Sigmoid colon (tissue), 7 donors: ENCODE results near the gene PRKG1. TPM values are rescaled to one million over a fixed set of nuclear protein-coding genes. Genes with fewer than 3 reads are reported as not detected.

Experiments used
- DNase-seq: peaks from one replicate; pipeline ENCODE4 v3.0.0-alpha.2; 2019
- H3K27ac ChIP-seq, 4 donors: fragments of 200-600 bp; sonication (generic); one replicate each; pipeline ENCODE4 v1.5.1; 2016 to 2019; ENCODE audit warnings: mild to moderate bottlenecking in 1 of 4
- H3K27me3 ChIP-seq, 3 donors: fragments of 200-600 bp; sonication (generic); one replicate each; pipeline ENCODE4 v1.5.1; 2019; ENCODE audit warnings: mild to moderate bottlenecking in 1 of 3
- H3K36me3 ChIP-seq, 4 donors: fragments of 200-600 bp; sonication (generic); one replicate each; pipeline ENCODE4 v1.5.1; 2016 to 2019
- H3K4me1 ChIP-seq, 4 donors: fragments of 200-600 bp; sonication (generic); one replicate each; pipeline ENCODE4 v1.5.1; 2017 to 2019
- H3K4me3 ChIP-seq, 4 donors: fragments of 200-600 bp; sonication (generic); one replicate each; pipeline ENCODE4 v1.5.1; 2017 to 2019; ENCODE audit warnings: mild to moderate bottlenecking in 2 of 4, moderate library complexity in 1 of 4
- H3K9me3 ChIP-seq, 4 donors: fragments of 200-600 bp in 3 of 4; sonication (generic) in 3 of 4; one replicate each; pipeline versions ENCODE4 v1.5.1 to v1.6.1; 2013 to 2019
- EP300 ChIP-seq, 4 donors: sonication (generic); formaldehyde crosslinking; IDR thresholded peaks; one replicate each; pipeline ENCODE4 v1.6.1; 2017; ENCODE audit warnings: antibody characterized with exemption in 4 of 4
- POLR2A ChIP-seq, 2 donors: fragments of 450-650 bp; IDR thresholded peaks; one replicate each; pipeline ENCODE4 v1.6.1; 2016; ENCODE audit warnings: antibody characterized with exemption in 2 of 2, mild to moderate bottlenecking in 2 of 2, moderate library complexity in 2 of 2
- POLR2AphosphoS5 ChIP-seq, 4 donors: sonication (generic); formaldehyde crosslinking; IDR thresholded peaks; one replicate each; pipeline ENCODE4 v1.6.1; 2017; ENCODE audit warnings: antibody characterized with exemption in 4 of 4
- WGBS, 2 donors: extraction: QIAGEN DNeasy Blood & Tissue Kit; methylation state at CpG; one replicate each; pipeline ENCODE4 v1.1.7; 2013; 5-methylcytosine and 5-hydroxymethylcytosine counted together
- intact Hi-C: fragments of 100-400 bp; cut with DNase I; formaldehyde crosslinking; loops from one replicate; pipeline ENCODE4 v1.15.1; 2023
- polyA plus RNA-seq, 3 donors: library from polyadenylated mRNA; stranded (reverse); fragments of 200-250 nt; gene quantifications; one replicate each; pipeline ENCODE4 v1.2.3, GENCODE V29; 2013
- total RNA-seq, 4 donors: library from RNA; depleted of rRNA; stranded (reverse); fragments of >200 nt; gene quantifications; one replicate each; pipeline ENCODE4 v1.1.0, GENCODE V29; 2016
- TF ChIP-seq, protein P1 (sequence below), 4 experiments: fragments of 450-650 bp in 3 of 4; fragments of 200-600 bp in 1 of 4; IDR thresholded peaks; one replicate each; pipeline ENCODE4 v1.5.1; 2016 to 2019; ENCODE audit warnings: antibody characterized with exemption in 4 of 4, mild to moderate bottlenecking in 3 of 4, moderate library complexity in 2 of 4
- donor health status: healthy with polysubstance abuse.
- donor health status: Bipolar disorder and iron deficiency.
- donor health status: healthy.

PRKG1 gene
- total and polyA plus RNA-seq, 7 donors, result 3.7 to 92.9 (median 60.2) TPM

- TF ChIP-seq POLR2A (IDR thresholded peaks at IDR 0.05), result no peak
- TF ChIP-seq, protein P1, sequence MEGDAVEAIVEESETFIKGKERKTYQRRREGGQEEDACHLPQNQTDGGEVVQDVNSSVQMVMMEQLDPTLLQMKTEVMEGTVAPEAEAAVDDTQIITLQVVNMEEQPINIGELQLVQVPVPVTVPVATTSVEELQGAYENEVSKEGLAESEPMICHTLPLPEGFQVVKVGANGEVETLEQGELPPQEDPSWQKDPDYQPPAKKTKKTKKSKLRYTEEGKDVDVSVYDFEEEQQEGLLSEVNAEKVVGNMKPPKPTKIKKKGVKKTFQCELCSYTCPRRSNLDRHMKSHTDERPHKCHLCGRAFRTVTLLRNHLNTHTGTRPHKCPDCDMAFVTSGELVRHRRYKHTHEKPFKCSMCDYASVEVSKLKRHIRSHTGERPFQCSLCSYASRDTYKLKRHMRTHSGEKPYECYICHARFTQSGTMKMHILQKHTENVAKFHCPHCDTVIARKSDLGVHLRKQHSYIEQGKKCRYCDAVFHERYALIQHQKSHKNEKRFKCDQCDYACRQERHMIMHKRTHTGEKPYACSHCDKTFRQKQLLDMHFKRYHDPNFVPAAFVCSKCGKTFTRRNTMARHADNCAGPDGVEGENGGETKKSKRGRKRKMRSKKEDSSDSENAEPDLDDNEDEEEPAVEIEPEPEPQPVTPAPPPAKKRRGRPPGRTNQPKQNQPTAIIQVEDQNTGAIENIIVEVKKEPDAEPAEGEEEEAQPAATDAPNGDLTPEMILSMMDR (IDR thresholded peaks at IDR 0.05), result no peak
- TF ChIP-seq EP300 (IDR thresholded peaks at IDR 0.05), result no peak
- TF ChIP-seq POLR2AphosphoS5 (IDR thresholded peaks at IDR 0.05), result no peak
- WGBS, 2 donors, result 84 to 90% methylated on average over 2 of the region's 2 CpGs
- H3K27ac ChIP-seq, result no peak overlapping the region
- no peaks in the 10 kb centered on the region for H3K36me3 ChIP-seq
- DNase-seq, result no peak
- H3K27me3 ChIP-seq, result no peaks in the 10 kb centered on the region
- H3K9me3 ChIP-seq, result no peaks in the 10 kb centered on the region
- intact Hi-C loops, result no loop called here
- H3K4me1 ChIP-seq, result peaks cover 0 to 9% (median 4%) of the 10 kb centered on the region in 4 donors
- H3K4me3 ChIP-seq, result no peak overlapping the region
These were observed 954.2 kb downstream of the PRKG1 start for GRCh38 chr10:52028523-52028858.

DNA sequence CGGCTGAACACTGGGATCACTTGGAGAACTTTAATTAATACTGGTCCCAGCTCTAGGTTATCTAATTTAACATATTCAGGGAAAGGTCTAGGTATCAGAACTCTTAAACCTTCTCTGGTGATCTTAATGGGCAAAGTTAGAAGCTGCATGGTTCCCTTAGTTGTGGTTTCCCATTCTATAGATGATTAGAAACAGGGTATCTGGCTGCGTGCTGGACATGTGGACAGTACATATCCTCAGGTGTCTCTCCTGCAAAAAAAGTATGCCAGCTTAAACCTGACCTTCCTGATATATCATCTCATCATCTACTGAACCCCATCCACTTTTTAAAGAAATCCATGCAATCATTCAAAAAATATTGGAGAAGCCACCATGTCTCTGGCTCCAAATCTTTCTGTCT, 955.3 kb downstream of the PRKG1 start:
- intact Hi-C loops, result no loop called here
- no peak overlapping the region for H3K4me3 ChIP-seq
- 43 to 69% methylated on average over 2 of the region's 2 CpGs for WGBS, 2 donors
- H3K4me1 ChIP-seq, result peaks cover 0 to 9% (median 4%) of the 10 kb centered on the region in 4 donors
- H3K27ac ChIP-seq, result no peak overlapping the region
- TF ChIP-seq POLR2A (IDR thresholded peaks at IDR 0.05) (no peak), POLR2AphosphoS5 (IDR thresholded peaks at IDR 0.05) (no peak), EP300 (IDR thresholded peaks at IDR 0.05) (no peak)
- TF ChIP-seq, protein P1 (IDR thresholded peaks at IDR 0.05), result no peak
- no peaks in the 10 kb centered on the region for H3K36me3 ChIP-seq
- no peaks in the 10 kb centered on the region for H3K27me3 ChIP-seq
- no peaks in the 10 kb centered on the region for H3K9me3 ChIP-seq
- DNase-seq, result no peak

DNA sequence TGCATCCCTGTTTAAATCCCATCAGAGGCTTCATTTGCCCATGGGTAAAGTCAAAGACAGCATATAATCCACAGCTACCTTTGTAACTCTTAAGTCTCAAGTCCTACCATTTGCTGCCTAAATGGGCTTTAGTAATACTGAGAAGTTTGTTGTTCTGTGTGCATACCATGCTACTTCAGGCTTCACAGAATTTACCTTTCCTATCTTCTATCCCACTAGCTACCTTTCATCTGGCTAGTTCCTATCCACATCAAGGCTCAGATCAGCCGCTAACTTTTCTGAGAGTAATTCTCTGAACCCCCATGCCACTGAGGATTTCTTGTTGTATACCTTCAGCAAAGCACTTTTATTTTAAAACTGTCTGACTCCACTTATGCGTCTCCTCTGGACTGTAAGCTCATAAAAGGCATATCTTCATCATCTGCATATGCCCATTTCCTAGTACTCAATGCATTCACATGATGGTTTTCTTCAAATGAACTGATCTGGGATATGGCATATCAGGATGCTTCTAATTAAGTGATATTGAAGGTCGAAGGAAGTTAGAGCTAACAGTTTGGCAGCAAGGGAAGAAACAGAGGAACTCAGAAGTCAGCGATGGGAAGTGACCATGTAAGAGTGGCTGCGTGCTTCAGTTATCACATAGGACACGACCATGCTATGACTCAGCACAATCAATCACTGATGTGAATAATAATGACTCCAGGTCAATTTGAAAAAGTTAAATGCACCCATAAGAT, 955.9 kb downstream of the PRKG1 start:
- Histone ChIP-seq H3K9me3 (no peaks in the 10 kb centered on the region), H3K36me3 (no peaks in the 10 kb centered on the region), H3K4me3 (no peak overlapping the region), H3K27me3 (no peaks in the 10 kb centered on the region), H3K27ac (no peak overlapping the region), H3K4me1 (peaks cover 0 to 9% (median 4%) of the 10 kb centered on the region in 4 donors)
- TF ChIP-seq, protein P1 (IDR thresholded peaks at IDR 0.05), result no peak
- TF ChIP-seq EP300 (IDR thresholded peaks at IDR 0.05) (no peak), POLR2A (IDR thresholded peaks at IDR 0.05) (no peak), POLR2AphosphoS5 (IDR thresholded peaks at IDR 0.05) (no peak)
- WGBS, 2 donors, result 54 to 76% methylated on average over 6 of the region's 6 CpGs
- intact Hi-C loops, result no loop called here
- DNase-seq, result no peak

DNA sequence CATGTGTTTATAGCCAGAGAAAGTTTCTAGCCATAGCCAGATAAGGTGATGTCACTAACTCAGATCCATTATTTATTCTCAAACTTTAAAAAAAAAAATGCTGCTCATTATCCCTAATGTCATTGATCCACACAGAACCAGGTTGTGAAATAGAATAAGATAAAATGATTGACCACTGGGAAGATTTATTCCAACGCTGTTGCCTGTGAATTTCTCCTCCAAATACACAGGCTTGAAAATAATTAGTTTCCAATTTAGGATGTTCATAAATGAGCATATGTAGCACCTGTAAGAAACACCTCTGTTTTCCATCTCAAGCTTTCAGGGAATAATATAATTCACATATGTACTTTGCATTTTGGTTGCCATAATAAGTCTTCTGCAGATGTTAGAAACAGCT, 956.7 kb downstream of the PRKG1 start:
- Histone ChIP-seq H3K4me3 (no peak overlapping the region), H3K27me3 (no peaks in the 10 kb centered on the region), H3K9me3 (no peaks in the 10 kb centered on the region), H3K36me3 (no peaks in the 10 kb centered on the region), H3K4me1 (peaks cover 0 to 9% (median 4%) of the 10 kb centered on the region in 4 donors), H3K27ac (no peak overlapping the region)
- TF ChIP-seq POLR2AphosphoS5 (IDR thresholded peaks at IDR 0.05) (no peak), POLR2A (IDR thresholded peaks at IDR 0.05) (no peak), EP300 (IDR thresholded peaks at IDR 0.05) (no peak)
- TF ChIP-seq, protein P1 (IDR thresholded peaks at IDR 0.05), result no peak
- no peak for DNase-seq
- intact Hi-C loops, result no loop called here
- 90 to 91% methylated on average over 1 of the region's 1 CpG for WGBS, 2 donors

DNA sequence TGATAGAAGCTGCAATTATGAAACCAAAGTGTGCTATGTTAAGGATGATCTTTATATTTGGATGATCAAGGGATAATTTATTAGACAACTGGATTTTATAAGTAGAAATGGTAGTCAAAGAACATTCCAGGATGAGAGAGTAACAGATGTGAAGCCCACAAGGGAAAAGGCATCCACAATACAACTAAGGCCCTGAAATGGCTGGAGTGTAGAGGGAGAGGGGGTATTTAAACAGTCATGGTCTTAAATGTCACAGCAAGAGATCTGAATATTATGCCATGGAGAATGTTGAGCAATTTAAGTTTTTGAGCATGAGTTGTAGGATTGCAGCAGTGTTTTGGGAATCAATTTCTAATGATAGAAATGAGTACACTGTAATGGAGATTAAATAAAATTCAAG, 957.5 kb downstream of the PRKG1 start:
- intact Hi-C loops, result no loop called here
- TF ChIP-seq, protein P1 (IDR thresholded peaks at IDR 0.05), result no peak
- TF ChIP-seq POLR2AphosphoS5 (IDR thresholded peaks at IDR 0.05) (no peak), EP300 (IDR thresholded peaks at IDR 0.05) (no peak), POLR2A (IDR thresholded peaks at IDR 0.05) (no peak)

More for the DNA sequence above, 957.5 kb downstream of the PRKG1 start:
- Histone ChIP-seq H3K4me3 (no peak overlapping the region), H3K27me3 (no peaks in the 10 kb centered on the region), H3K27ac (no peak overlapping the region), H3K36me3 (no peaks in the 10 kb centered on the region), H3K4me1 (peaks cover 0 to 7% (median 3%) of the 10 kb centered on the region in 4 donors), H3K9me3 (no peaks in the 10 kb centered on the region)
- no peak for DNase-seq
